ENCODE results near the gene WDR76.

WDR76 gene

DNA sequence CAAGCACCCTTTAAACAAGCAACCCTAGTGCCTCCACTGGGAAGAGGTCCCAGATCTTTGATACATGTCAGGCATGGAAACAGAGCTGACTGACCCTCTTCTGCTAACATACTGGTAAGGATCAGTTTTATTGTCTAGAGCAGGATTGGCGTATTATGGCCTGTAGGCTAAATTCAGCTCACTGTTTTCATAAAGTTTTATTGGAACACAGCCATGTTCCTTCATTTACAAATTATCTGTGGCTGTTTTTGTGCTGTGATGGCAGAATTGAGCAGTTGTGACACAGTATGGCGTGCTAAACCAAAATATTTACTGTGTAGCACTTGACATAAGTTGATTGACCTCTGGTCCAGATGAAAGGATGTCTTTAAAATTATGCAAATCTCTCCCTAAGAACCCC, 45.0 kb downstream of the WDR76 start:
- no peak for ATAC-seq (ENCODE audit: insufficient read depth, low read depth)
- no peak for TF ChIP-seq CTCF (IDR thresholded peaks at IDR 0.05; ENCODE audit: borderline replicate concordance, extremely low read depth, low read length, poor library complexity, severe bottlenecking)
- no peak for TF ChIP-seq EZH2 (IDR thresholded peaks at IDR 0.05; ENCODE audit: borderline replicate concordance, low read depth, low read length, severe bottlenecking)
- H3K9me3 ChIP-seq (ENCODE audit: insufficient read depth, low read length, severe bottlenecking): no peaks in the 10 kb centered on the region

GRCh38 chr15:43872416-43873020, 45.7 kb downstream of the WDR76 start:
- H3K4me3 ChIP-seq (ENCODE audit: low read depth in 1 of 2, low read length in 2 of 2): no peak overlapping the region
- H3K36me3 ChIP-seq (ENCODE audit: insufficient read depth, low read length): peaks cover 79% of the 10 kb centered on the region
- no peak overlapping the region for H3K27ac ChIP-seq (ENCODE audit: low read length)
- H3K79me2 ChIP-seq (ENCODE audit: insufficient read depth, low read length): no peaks in the 10 kb centered on the region
- no peak for DNase-seq
- H3K9me3 ChIP-seq (ENCODE audit: insufficient read depth, low read length, severe bottlenecking): no peaks in the 10 kb centered on the region
- ATAC-seq (ENCODE audit: insufficient read depth, low read depth): peak; percentile 65; the same call in 2 of the 3 replicates
- no peak overlapping the region for H2AFZ ChIP-seq (ENCODE audit: low read depth, low read length)
- H3K4me1 ChIP-seq (ENCODE audit: insufficient read depth, low read length): no peaks in the 10 kb centered on the region
- no peak for TF ChIP-seq EZH2 (IDR thresholded peaks at IDR 0.05; ENCODE audit: borderline replicate concordance, low read depth, low read length, severe bottlenecking)
- peak; percentile 54 for TF ChIP-seq CTCF (IDR thresholded peaks at IDR 0.05; ENCODE audit: borderline replicate concordance, extremely low read depth, low read length, poor library complexity, severe bottlenecking)
- no peaks in the 10 kb centered on the region for H3K27me3 ChIP-seq (ENCODE audit: insufficient read depth, low read length, poor library complexity)
- no peak overlapping the region for H3K4me2 ChIP-seq (ENCODE audit: insufficient read depth, low read length)
- H4K20me1 ChIP-seq (ENCODE audit: insufficient read depth, low read length): no peaks in the 10 kb centered on the region; the same call in 1 of the 2 replicates
- no peak overlapping the region for H3K9ac ChIP-seq (ENCODE audit: low read depth, low read length)

More for the DNA sequence above, 45.0 kb downstream of the WDR76 start:
- Histone ChIP-seq H3K27ac (ENCODE audit: low read length) (no peak overlapping the region), H3K4me2 (ENCODE audit: insufficient read depth, low read length) (no peak overlapping the region), H3K4me1 (ENCODE audit: insufficient read depth, low read length) (no peaks in the 10 kb centered on the region), H3K36me3 (ENCODE audit: insufficient read depth, low read length) (peaks cover 79% of the 10 kb centered on the region), H3K4me3 (ENCODE audit: low read depth in 1 of 2, low read length in 2 of 2) (no peak overlapping the region), H4K20me1 (ENCODE audit: insufficient read depth, low read length) (no peaks in the 10 kb centered on the region; the same call in 1 of the 2 replicates), H3K27me3 (ENCODE audit: insufficient read depth, low read length, poor library complexity) (no peaks in the 10 kb centered on the region), H3K9ac (ENCODE audit: low read depth, low read length) (no peak overlapping the region), H2AFZ (ENCODE audit: low read depth, low read length) (no peak overlapping the region), H3K79me2 (ENCODE audit: insufficient read depth, low read length) (no peaks in the 10 kb centered on the region)
- no peak for DNase-seq

DNA sequence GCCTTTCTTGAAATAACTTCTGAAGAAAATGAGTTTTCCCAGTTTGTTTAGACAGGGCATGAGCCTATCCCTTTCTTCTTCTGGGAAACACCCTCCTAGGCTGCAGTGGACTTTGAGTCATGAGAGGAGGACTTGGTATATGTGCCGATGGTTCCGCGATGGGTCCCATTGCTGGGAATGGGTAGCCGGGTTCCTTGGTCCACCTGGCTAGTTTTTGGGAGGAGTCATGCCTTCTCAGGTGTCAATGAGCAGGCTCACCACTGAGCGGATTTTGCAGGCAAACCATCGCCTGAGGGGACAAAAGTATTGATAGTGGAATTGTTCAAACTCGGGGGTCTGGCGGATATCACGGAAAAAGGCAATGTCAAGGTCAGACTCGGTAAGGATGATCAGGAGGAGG, 46.8 kb downstream of the WDR76 start:
- Histone ChIP-seq H3K4me2 (ENCODE audit: insufficient read depth, low read length) (no peak overlapping the region), H3K9ac (ENCODE audit: low read depth, low read length) (no peak overlapping the region), H3K27me3 (ENCODE audit: insufficient read depth, low read length, poor library complexity) (no peaks in the 10 kb centered on the region), H3K36me3 (ENCODE audit: insufficient read depth, low read length) (peaks cover 78% of the 10 kb centered on the region), H3K9me3 (ENCODE audit: insufficient read depth, low read length, severe bottlenecking) (no peaks in the 10 kb centered on the region), H2AFZ (ENCODE audit: low read depth, low read length) (no peak overlapping the region), H3K27ac (ENCODE audit: low read length) (no peak overlapping the region), H3K4me1 (ENCODE audit: insufficient read depth, low read length) (no peaks in the 10 kb centered on the region), H3K79me2 (ENCODE audit: insufficient read depth, low read length) (no peaks in the 10 kb centered on the region), H4K20me1 (ENCODE audit: insufficient read depth, low read length) (no peaks in the 10 kb centered on the region; the same call in 1 of the 2 replicates), H3K4me3 (ENCODE audit: low read depth in 1 of 2, low read length in 2 of 2) (no peak overlapping the region)
- DNase-seq (no peak), ATAC-seq (ENCODE audit: insufficient read depth, low read depth) (no peak)
- TF ChIP-seq CTCF (IDR thresholded peaks at IDR 0.05; ENCODE audit: borderline replicate concordance, extremely low read depth, low read length, poor library complexity, severe bottlenecking) (no peak), EZH2 (IDR thresholded peaks at IDR 0.05; ENCODE audit: borderline replicate concordance, low read depth, low read length, severe bottlenecking) (no peak)

Data from DND-41 (cell line).